HG03097 (cell line): ENCODE results near the gene LSM12.

Experiments used
- ATAC-seq: cut with Tn5 transposase; IDR thresholded peaks from one replicate; pipeline ENCODE4 v1.9.1; 2021; ENCODE audit not compliant: unreplicated experiment, low FRiP score

Gene LSM12

DNA sequence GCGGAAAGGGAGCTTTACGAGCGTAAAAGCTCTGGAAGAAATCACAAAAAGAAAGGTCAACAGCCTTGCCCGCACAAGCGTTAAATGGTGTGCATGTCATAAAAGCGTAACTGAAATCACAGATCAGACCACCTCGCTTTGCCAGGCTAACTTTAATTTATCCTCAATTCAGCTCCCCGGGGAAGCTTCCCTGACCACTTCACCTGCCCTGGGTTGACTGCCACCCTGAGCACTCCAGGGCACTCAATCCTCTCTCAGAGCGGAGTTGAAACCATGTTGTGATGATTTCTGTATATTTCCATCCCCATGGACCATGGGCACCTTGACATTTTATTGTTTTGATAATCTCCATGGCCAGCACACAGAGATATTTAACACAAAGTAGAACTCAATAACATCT is 78.2 kb downstream of the LSM12 start:
- no peak for ATAC-seq

DNA sequence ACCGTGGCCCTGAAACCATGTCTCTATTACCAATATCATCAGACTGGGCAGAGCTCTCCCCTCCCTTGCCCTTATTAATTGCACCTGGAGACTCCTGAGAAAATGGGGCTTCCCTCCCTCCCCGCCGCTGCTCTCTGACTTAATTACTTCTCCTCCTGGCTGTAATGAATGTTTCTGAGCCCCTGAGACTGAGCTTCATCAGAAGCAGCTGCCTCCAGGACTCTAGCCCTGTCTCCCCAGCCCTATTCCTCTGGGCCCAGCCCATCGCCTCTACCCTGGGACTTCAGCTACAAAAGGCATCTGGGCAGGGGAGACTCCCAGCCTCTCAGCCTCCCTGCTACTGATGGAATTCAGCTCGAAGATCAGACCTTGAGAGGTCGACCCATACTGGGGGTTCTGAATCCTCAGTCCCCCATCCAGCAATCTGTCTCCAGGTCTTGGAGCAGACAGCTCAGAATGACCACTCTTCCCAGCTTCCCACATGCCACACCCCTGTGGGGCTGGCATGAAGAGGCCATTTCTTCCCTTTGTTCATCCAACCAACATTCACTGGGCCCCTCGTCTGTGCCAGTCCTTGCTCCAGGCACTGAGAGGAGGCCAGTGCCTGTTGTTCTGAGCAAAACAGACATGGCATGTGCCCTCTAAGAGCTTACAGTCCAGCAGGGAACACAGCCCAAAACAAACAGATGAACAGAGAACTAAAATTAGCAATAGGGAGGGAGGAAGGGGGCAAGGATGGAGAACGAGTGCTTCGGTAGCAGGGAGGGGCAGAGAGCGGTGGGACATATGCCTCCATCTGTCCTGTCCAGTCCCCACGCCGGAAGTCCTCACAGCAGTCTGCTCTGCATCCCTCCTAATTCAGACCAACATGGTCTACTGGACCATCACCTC is 79.1 kb downstream of the LSM12 start:
- ATAC-seq: no peak

DNA sequence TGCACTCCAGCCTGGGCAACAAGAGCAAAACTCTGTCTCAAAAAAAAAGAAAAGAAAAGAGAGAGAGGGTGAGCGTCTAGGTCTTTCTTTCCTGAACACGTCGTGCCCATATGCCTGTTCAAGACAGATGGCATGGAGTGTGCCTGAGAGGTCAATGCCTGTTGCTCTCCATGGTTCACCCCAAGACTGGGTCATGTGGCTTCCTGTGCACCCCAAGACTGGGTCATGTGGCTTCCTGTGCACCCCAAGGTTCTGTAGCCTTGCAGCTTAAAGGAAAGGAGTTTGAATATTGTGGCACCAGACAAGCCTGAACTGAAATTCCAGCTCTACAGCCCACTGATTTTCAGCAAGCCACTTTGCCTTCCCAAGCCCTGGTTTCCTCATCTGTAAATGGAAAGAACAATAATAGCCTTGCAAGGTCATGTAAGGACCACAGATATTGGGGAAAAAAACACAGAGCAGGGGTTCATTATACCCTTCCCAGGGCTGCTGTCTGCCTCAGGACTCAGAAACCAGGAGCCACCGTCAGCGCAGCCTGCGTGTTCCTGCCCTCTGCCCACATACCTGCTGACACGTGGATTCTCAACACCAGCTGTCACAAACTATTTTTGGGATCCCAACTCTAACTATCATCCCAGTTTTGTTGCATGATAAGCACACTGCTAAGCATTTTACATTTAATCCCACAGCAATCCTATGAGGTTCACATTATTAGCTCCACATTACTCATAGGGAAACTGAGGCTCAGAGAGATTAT is 80.1 kb downstream of the LSM12 start:
- no peak for ATAC-seq

DNA sequence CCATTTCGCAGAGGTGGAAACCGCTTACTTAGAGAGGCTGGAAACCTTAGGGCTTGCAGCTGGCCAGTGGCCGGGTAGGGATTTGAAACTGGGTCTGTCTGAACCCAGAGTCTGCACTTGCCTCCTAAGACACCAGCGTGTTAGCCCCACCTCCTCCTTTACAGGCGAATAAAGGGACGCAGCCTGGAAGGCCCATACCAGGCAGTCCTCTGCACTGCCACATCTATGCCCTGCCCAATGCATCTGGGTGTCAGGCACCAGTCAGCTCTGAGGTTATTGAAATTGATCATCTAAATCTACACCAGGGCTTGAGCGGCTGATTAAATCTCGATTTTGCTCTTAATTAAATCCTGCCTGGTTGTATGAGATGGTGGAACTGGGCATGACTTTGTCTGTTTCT is 82.0 kb downstream of the LSM12 start:
- no peak for ATAC-seq
